Keratinocyte (primary cell): ENCODE measurements around the gene CA5B.

Experiments
- EZH2 ChIP-seq: IDR thresholded peaks from one replicate; pipeline ENCODE4 v1.6.1; 2012; ENCODE audit warnings: inconsistent platforms, mild to moderate bottlenecking, low read length, moderate library complexity
- TF ChIP-seq, protein P1 (sequence below), 3 experiments: IDR thresholded peaks in 1 of 3; conservative IDR thresholded peaks in 1 of 3; optimal IDR thresholded peaks in 1 of 3; 2 replicates in 2 of 3; 3 replicates in 1 of 3; pipeline versions ENCODE3 to v1.5.1; 2011; ENCODE audit warnings: low read length in 3 of 3, mild to moderate bottlenecking in 3 of 3, moderate library complexity in 2 of 3, control low read depth in 1 of 3, inconsistent platforms in 1 of 3; ENCODE audit not compliant: insufficient read depth in 2 of 3; ENCODE audit errors: extremely low read depth in 1 of 3

- TF ChIP-seq, protein P1, sequence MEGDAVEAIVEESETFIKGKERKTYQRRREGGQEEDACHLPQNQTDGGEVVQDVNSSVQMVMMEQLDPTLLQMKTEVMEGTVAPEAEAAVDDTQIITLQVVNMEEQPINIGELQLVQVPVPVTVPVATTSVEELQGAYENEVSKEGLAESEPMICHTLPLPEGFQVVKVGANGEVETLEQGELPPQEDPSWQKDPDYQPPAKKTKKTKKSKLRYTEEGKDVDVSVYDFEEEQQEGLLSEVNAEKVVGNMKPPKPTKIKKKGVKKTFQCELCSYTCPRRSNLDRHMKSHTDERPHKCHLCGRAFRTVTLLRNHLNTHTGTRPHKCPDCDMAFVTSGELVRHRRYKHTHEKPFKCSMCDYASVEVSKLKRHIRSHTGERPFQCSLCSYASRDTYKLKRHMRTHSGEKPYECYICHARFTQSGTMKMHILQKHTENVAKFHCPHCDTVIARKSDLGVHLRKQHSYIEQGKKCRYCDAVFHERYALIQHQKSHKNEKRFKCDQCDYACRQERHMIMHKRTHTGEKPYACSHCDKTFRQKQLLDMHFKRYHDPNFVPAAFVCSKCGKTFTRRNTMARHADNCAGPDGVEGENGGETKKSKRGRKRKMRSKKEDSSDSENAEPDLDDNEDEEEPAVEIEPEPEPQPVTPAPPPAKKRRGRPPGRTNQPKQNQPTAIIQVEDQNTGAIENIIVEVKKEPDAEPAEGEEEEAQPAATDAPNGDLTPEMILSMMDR (optimal IDR thresholded peaks at IDR 0.05 in 1 of 3, IDR thresholded peaks at IDR 0.05 in 1 of 3, conservative IDR thresholded peaks at IDR 0.05 in 1 of 3; ENCODE audit: extremely low read depth in 1 of 3, insufficient read depth in 2 of 3, low read length in 3 of 3), result no peak
- no peak for TF ChIP-seq EZH2
These were observed 14.1 kb upstream of the CA5B start for GRCh38 chrX:15723887-15724517.
